Astrocyte (in vitro differentiated cells and primary cell): ENCODE results near the gene ADRA2B. TPM values are rescaled to one million over a fixed set of nuclear protein-coding genes. Genes with fewer than 3 reads are reported as not detected.

ENCODE experiments used
- DNase-seq: peaks from one replicate; pipeline ENCODE4 v3.0.0-alpha.2; 2010; ENCODE audit warnings: low read depth
- FAIRE-seq: peaks from 2 replicates; lab custom pipeline; 2011; peaks lifted over from hg19 to GRCh38; lab: Jason Lieb, UNC
- H2AFZ ChIP-seq: 2 replicates; pipeline ENCODE4 v1.6.0; 2012; ENCODE audit warnings: low read depth, low read length, inconsistent platforms
- H3K27ac ChIP-seq: 2 replicates; pipeline ENCODE4 v1.5.1; 2011; ENCODE audit warnings: low read depth, low read length, inconsistent platforms
- H3K27me3 ChIP-seq: 2 replicates; pipeline ENCODE4 v1.6.0; 2011; ENCODE audit warnings: low read length, inconsistent platforms; ENCODE audit not compliant: insufficient read depth
- H3K36me3 ChIP-seq: 2 replicates; pipeline ENCODE4 v1.5.1; 2011; ENCODE audit warnings: low read length, inconsistent platforms; ENCODE audit not compliant: insufficient read depth
- H3K4me1 ChIP-seq: 2 replicates; pipeline ENCODE4 v1.5.1; 2011; ENCODE audit warnings: low read length, inconsistent platforms; ENCODE audit not compliant: insufficient read depth
- H3K4me2 ChIP-seq: 2 replicates; pipeline ENCODE4 v1.6.0; 2012; ENCODE audit warnings: low read length, inconsistent platforms
- H3K4me3 ChIP-seq: 2 replicates; pipeline ENCODE4 v1.5.1; 2011; ENCODE audit warnings: low read depth, mild to moderate bottlenecking, low read length, inconsistent platforms; ENCODE audit not compliant: insufficient read depth
- H3K79me2 ChIP-seq: 2 replicates; pipeline ENCODE4 v1.6.0; 2012; ENCODE audit warnings: mild to moderate bottlenecking, low read length, inconsistent platforms; ENCODE audit not compliant: insufficient read depth
- H3K9ac ChIP-seq: 2 replicates; pipeline ENCODE4 v1.6.0; 2012; ENCODE audit warnings: mild to moderate bottlenecking, low read length, inconsistent platforms
- H3K9me3 ChIP-seq: 2 replicates; pipeline ENCODE4 v1.5.1; 2012; ENCODE audit warnings: low read depth, mild to moderate bottlenecking, low read length, inconsistent platforms; ENCODE audit not compliant: insufficient read depth
- H4K20me1 ChIP-seq: 2 replicates; pipeline ENCODE4 v1.6.0; 2012; ENCODE audit warnings: low read length, inconsistent platforms; ENCODE audit not compliant: insufficient read depth
- H3K27ac Mint-ChIP-seq: one replicate; pipeline ENCODE4 v1.8.0; 2021; ENCODE audit warnings: mild to moderate bottlenecking, mixed read lengths; ENCODE audit not compliant: unreplicated experiment
- H3K27me3 Mint-ChIP-seq: one replicate; pipeline ENCODE4 v1.8.0; 2021; ENCODE audit warnings: low read depth, mixed read lengths; ENCODE audit not compliant: unreplicated experiment
- H3K36me3 Mint-ChIP-seq: one replicate; pipeline ENCODE4 v1.8.0; 2021; ENCODE audit warnings: low read depth, mixed read lengths; ENCODE audit not compliant: unreplicated experiment
- H3K4me1 Mint-ChIP-seq: one replicate; pipeline ENCODE4 v1.8.0; 2021; ENCODE audit warnings: low read depth, mixed read lengths; ENCODE audit not compliant: unreplicated experiment
- H3K4me3 Mint-ChIP-seq: one replicate; pipeline ENCODE4 v1.8.0; 2021; ENCODE audit warnings: mild to moderate bottlenecking, moderate library complexity, mixed read lengths; ENCODE audit not compliant: unreplicated experiment
- H3K9me3 Mint-ChIP-seq: one replicate; pipeline ENCODE4 v1.8.0; 2021; ENCODE audit warnings: mild to moderate bottlenecking, mixed read lengths; ENCODE audit not compliant: unreplicated experiment
- EZH2 ChIP-seq: IDR thresholded peaks from 2 replicates; pipeline ENCODE4 v1.6.1; 2012; ENCODE audit warnings: mild to moderate bottlenecking, low read length, inconsistent platforms; ENCODE audit not compliant: insufficient read depth
- total RNA-seq: library from RNA; stranded (reverse); gene quantifications from 2 replicates; pipeline ENCODE4 v1.2.1, GENCODE V29; 2021
- TF ChIP-seq, protein P1 (sequence below): IDR thresholded peaks from 2 replicates; pipeline ENCODE4 v1.5.1; 2011; ENCODE audit warnings: low read depth, mild to moderate bottlenecking, inconsistent platforms, low read length, moderate library complexity; ENCODE audit not compliant: insufficient read depth

The ADRA2B gene
- total RNA-seq, 1 donor from 2014 or later: not detected

DNA sequence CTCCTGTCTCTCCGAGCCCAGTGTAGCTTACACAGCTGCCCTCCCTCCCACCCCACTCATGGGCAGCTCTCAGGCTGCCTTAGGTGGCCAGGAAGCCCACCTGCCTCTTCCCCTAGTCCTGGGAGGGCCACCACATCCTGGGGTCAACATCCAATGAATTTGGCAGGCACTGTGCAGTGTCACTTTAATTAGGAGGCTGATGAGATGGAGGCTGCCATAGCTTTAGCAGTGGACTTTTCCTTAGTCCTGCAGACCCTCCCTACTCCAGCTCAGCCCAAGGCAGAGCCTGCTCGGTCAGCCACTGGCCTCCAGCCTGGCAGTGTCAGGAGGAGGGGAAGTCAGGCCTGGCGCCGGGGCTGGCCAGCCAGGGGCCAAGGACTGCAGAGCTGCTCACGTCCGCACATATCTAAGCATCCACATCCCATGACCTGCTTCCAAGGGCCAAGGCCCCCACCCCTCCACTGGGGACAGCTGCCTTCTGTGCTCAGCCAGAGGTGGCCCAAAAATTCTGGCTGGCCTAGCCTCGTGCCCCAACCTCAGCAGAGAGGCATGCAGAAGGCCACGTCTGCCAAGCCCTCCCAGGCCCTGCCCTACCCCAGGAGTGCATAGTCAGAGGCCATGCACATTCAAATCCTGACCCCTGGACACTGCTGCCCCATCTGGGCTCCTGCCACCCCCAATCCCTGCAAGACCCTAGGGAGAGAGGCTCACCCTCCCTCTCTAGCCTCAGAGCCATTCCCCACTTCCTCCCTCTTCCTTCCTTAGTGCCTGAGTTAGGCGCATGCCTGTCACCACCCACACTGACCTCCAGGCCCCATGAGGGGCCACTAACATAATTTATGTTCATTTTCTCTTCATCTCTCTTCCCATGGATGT is 33.1 kb downstream of the ADRA2B start:
- no peak overlapping the region for H3K4me3 ChIP-seq
- Mint-ChIP-seq H3K36me3 (no peaks in the 10 kb centered on the region), H3K27ac (no peak overlapping the region), H3K4me3 (no peak overlapping the region), H3K27me3 (peaks cover 10% of the 10 kb centered on the region), H3K4me1 (peaks cover 2% of the 10 kb centered on the region), H3K9me3 (no peaks in the 10 kb centered on the region)
- TF ChIP-seq EZH2: no peak
- TF ChIP-seq, protein P1, sequence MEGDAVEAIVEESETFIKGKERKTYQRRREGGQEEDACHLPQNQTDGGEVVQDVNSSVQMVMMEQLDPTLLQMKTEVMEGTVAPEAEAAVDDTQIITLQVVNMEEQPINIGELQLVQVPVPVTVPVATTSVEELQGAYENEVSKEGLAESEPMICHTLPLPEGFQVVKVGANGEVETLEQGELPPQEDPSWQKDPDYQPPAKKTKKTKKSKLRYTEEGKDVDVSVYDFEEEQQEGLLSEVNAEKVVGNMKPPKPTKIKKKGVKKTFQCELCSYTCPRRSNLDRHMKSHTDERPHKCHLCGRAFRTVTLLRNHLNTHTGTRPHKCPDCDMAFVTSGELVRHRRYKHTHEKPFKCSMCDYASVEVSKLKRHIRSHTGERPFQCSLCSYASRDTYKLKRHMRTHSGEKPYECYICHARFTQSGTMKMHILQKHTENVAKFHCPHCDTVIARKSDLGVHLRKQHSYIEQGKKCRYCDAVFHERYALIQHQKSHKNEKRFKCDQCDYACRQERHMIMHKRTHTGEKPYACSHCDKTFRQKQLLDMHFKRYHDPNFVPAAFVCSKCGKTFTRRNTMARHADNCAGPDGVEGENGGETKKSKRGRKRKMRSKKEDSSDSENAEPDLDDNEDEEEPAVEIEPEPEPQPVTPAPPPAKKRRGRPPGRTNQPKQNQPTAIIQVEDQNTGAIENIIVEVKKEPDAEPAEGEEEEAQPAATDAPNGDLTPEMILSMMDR: no peak
- no peaks in the 10 kb centered on the region for H3K79me2 ChIP-seq
- FAIRE-seq (no peak), DNase-seq (no peak)
- no peaks in the 10 kb centered on the region for H3K9me3 ChIP-seq
- H3K27me3 ChIP-seq: peaks cover 10% of the 10 kb centered on the region
- no peaks in the 10 kb centered on the region for H4K20me1 ChIP-seq
- no peak overlapping the region for H2AFZ ChIP-seq
- H3K27ac ChIP-seq: no peak overlapping the region
- H3K36me3 ChIP-seq: no peaks in the 10 kb centered on the region
- H3K9ac ChIP-seq: no peak overlapping the region
- no peaks in the 10 kb centered on the region for H3K4me1 ChIP-seq
- H3K4me2 ChIP-seq: no peak overlapping the region

DNA sequence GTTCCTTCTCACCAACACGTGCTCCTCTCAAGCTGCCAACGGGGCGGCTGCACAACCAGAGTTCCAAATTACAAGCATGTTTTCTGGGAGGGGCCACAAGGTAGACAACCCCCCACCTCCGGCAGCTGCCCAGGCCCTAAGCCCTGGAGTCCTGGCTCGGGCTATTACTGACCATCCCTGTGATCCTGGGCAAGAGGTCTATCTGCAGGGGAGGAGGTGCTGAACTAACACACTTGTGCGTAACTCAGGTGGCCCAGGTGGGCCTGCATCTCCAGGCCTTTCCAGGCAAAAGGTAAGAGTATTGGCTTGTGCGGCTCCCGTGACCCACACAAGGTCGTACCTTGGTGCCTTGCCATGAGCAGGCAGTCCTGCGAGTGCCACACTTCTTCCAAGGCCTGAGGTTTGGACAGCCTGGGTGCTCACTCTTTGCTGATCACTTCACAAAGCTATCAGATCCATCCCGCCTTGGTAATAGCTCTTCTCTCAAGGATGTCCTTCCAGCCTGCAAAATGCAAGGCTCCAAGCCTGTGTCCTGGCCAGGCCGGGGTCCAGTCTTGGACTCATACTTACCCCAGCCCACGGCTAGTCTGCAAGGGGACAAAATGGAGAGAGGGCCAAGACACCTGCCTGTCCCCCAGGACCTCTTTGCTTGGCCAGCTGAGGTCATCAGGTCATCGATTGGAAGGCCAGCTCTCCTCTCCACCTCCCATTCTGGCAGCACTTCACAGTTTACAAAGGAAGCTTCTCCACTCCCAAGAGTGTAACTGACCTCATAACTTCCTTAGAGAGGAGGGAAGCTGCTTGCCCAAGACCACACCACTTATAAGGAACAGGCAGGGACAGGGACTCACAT is 33.9 kb downstream of the ADRA2B start:
- TF ChIP-seq EZH2: no peak
- TF ChIP-seq, protein P1: no peak
- no peaks in the 10 kb centered on the region for H3K9me3 ChIP-seq
- H4K20me1 ChIP-seq: no peaks in the 10 kb centered on the region
- H3K27ac ChIP-seq: no peak overlapping the region
- Mint-ChIP-seq H3K27me3 (peaks cover 10% of the 10 kb centered on the region), H3K4me1 (peaks cover 2% of the 10 kb centered on the region), H3K4me3 (no peak overlapping the region), H3K27ac (no peak overlapping the region), H3K36me3 (no peaks in the 10 kb centered on the region), H3K9me3 (no peaks in the 10 kb centered on the region)
- no peak for FAIRE-seq
- no peak overlapping the region for H3K4me3 ChIP-seq
- no peak for DNase-seq
- H3K27me3 ChIP-seq: peaks cover 10% of the 10 kb centered on the region
- no peaks in the 10 kb centered on the region for H3K4me1 ChIP-seq
- no peak overlapping the region for H3K4me2 ChIP-seq
- H3K9ac ChIP-seq: no peak overlapping the region
- no peak overlapping the region for H2AFZ ChIP-seq
- no peaks in the 10 kb centered on the region for H3K36me3 ChIP-seq
- H3K79me2 ChIP-seq: no peaks in the 10 kb centered on the region
